CMK (cell line): ENCODE results near the gene PRKAR1A.
"Not testable (repeated sequence)": the region's sequence is repeated elsewhere in the genome, so short reads cannot be mapped to it uniquely, and the experiment has no call there.

Source experiments
- DNase-seq: peaks from one replicate; pipeline ENCODE4 v3.0.0-alpha.2; 2010; ENCODE audit warnings: low read depth

PRKAR1A gene

DNA sequence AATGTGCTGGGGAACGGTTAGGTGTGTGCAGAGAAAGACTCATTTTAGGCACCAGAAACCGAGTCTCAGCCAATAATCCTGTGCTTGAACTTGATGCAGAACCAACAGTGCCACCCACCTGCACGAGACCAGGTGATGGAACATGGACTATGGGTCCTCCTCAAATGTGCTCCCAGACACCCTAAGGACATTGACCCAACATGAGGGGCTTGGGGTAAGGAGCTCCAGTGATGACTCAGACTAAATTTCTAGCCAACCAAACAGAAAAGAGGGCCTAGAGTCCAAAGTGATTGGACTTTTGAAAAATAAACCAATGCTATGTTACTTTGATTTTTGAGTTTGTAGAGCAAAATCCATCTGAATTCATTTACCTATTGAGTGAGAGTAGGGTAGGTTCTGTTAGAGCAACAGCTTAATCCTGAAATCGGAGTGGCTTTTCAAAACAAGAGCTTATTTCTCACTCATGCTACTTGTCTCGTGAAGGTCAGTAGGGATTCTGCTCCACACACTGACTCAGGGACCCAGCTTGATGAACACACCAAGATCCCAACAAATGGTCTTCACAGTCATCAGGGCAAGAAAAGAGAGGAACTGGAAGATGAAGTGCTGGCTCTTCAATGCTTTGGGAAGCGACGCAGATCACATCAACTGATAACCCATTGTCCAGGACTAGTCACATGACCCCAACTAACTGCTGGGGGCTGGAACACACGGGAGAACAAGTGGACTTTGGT, 67.1 kb downstream of the PRKAR1A start:
- DNase-seq = no peak

DNA sequence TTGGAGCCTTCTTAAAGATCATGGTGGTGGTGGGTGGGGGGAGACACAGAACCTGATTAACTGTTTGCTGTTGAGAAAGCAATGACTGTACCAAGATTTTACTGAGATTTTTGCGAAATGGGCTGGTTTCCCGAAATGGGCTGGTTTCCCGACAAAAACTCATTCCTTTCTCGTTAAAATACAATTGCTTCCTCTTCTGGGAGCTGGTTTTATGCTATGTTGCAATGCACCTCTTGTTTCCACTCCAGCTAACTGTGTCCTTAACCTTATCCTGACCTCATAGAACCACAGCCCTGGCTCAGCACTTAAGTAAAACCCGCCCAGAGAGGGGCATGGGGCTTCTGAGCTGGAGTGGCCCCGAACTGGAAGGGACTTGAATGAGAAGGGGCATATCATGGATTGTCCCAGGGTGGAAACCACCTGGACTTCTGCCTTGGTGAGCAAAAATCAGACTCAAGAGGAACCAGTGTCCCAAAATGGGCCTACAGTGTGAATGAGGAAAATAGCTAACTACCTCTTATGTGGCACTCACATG, 68.1 kb downstream of the PRKAR1A start:
- no peak for DNase-seq

- DNase-seq = no peak
Observed at GRCh38 chr17:68581863-68582645, 69.8 kb downstream of the PRKAR1A start.

GRCh38 chr17:68582867-68583266, 70.6 kb downstream of the PRKAR1A start:
- DNase-seq = not testable (repeated sequence)

- DNase-seq = no peak
Observed at GRCh38 chr17:68584581-68585303, 72.5 kb downstream of the PRKAR1A start.

- DNase-seq = no peak
Observed at GRCh38 chr17:68585643-68586042, 73.4 kb downstream of the PRKAR1A start.

GRCh38 chr17:68587026-68587425, 74.8 kb downstream of the PRKAR1A start:
- no peak for DNase-seq

- DNase-seq = no peak
Observed at GRCh38 chr17:68587847-68588246, 75.6 kb downstream of the PRKAR1A start.

DNA sequence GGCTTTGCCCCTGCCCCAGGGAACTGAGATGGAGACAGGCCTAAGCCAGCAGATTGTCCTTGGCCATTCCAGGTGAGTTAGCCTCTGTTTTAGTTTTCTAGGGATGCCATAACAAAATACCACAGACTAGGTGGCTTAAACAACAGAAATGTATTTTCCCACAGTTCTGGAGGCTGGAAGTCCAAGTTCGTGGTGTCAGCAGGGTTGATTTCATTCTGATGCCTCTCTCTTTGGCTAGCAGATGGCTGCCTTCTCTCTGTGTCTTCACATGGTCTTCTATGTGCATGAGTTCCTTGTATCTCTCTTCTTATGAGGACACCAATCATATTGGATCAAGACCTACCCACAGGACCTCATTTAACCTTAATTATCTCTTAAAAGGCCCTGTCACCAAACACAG, 76.1 kb downstream of the PRKAR1A start:
- DNase-seq = no peak

- DNase-seq = no peak
Observed at GRCh38 chr17:68589086-68589485, 76.9 kb downstream of the PRKAR1A start.

DNA sequence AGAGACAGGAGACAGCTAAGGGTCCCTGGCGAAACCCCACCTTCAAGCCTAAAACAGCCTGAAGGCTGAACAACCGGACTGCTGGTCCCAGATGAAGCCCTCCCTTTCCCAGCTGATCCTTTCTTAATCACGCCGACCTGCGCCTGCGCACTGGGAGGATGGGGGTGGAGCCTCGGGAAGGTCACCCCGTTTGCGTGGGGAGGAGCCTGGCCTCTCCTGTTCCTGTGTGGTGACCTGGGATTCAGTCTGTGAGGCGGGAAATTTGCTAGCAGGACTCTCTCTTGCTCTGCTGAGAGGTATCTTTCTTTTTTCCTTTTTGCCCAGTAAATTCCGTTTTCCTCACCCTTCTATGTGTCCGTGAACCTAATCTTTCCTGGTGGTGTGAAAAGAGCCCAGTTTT, 79.4 kb downstream of the PRKAR1A start:
- DNase-seq = no peak

DNA sequence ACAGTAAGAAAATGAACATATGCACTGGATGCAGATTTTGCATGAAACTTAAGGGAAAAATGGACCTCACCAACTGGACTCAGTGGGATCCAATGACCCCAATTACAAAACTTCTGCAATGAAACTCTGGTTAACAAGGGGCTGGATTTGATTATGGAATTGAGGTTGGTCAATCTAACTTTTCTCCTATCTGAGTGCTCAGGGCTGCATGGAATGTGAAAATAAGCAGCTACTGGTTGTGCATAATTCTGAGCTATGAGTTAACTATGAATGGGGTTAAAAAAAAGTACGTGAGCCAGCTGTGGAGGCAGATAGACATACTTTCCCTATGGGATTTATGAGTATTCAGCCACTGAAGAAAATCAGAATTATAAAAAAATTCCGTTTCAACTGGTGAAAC, 79.8 kb downstream of the PRKAR1A start:
- DNase-seq = no peak

- DNase-seq = no peak
Observed at GRCh38 chr17:68592682-68593641, 80.7 kb downstream of the PRKAR1A start.

- no peak for DNase-seq
Observed at GRCh38 chr17:68594552-68594951, 82.3 kb downstream of the PRKAR1A start.

DNA sequence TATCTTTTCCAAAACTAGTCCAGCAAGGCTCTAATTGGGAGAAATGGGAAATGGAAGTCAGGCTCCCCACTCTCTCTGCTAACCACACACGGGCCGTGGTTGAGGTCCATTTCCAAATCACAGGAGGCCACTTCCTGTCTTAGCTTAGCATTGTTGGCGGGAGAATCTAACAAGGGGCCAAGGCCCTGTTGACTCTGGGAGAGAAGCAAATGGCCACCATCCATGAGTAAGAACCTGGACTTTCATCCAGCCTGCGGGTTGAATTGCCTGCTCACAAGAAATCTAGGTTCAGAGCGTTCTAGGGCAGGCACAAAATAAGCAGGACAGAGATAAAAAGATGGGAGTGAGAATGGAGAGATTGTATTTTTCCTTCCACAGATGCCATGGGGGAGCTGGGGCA, 83.3 kb downstream of the PRKAR1A start:
- no peak for DNase-seq

DNA sequence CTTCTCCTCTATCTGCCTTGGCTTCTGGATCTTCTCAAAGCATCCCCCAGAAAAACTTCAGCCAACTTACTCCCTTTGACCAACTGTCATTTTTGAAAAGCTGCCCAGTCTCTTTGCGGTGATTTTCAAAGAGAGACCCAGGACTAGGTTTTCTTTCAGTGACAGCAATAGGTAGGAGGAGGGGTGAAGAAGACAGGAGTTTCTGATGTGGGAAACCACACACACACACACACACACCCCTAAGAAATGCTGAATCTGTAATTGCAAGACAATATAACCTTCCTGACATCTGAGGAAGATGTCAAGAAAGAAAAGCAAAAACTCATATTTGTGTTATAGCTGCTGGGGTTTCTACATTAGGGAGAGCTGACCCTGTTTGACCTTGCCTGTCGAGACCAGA, 83.8 kb downstream of the PRKAR1A start:
- no peak for DNase-seq

GRCh38 chr17:68596411-68596945, 84.2 kb downstream of the PRKAR1A start:
- DNase-seq = no peak

DNA sequence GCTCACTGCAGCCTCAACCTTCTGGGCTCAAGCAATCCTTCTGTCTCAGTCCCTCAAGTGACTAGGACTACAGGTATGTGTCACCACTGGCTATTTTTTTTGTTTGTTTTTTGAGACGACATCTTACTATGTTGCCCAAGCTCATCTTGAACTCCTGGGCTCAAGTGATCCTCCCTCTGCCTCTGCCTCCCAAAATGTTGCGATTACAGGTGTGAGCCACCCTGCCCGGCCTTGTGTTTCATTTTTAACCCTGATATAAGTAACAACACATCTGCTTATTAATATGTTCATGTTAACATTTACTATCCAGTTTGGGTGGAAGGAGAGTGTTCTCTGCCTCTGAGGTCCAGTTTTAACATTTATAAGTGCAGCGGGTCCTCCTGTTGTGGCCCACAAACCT, 85.8 kb downstream of the PRKAR1A start:
- DNase-seq = no peak

- no peak for DNase-seq
Observed at GRCh38 chr17:68598545-68598961, 86.3 kb downstream of the PRKAR1A start.

- DNase-seq = no peak
Observed at GRCh38 chr17:68599091-68599490, 86.9 kb downstream of the PRKAR1A start.

- DNase-seq = no peak
Observed at GRCh38 chr17:68599552-68600066, 87.4 kb downstream of the PRKAR1A start.
